BLaER1 treated with 17β-estradiol and CSF1 and Interleukin-3, amounts not matched to agents 10 nM and 100 nM (cell line): Measurements from ENCODE around the gene CMSS1.

Experiments
- H3K27ac ChIP-seq, 11 experiments: shearing (Covaris generic); formaldehyde crosslinking; 2 replicates each; pipeline ENCODE4 v1.8.1; 2022
- H3K27me3 ChIP-seq, 11 experiments: shearing (Covaris generic); formaldehyde crosslinking; 2 replicates each; pipeline ENCODE4 v1.8.1; 2022
- H3K36me3 ChIP-seq, 11 experiments: shearing (Covaris generic); formaldehyde crosslinking; 2 replicates each; pipeline ENCODE4 v1.8.1; 2022
- H3K4me1 ChIP-seq, 10 experiments: shearing (Covaris generic); formaldehyde crosslinking; 2 replicates each; pipeline ENCODE4 v1.8.1; 2022
- H3K4me2 ChIP-seq, 11 experiments: shearing (Covaris generic); formaldehyde crosslinking; 2 replicates each; pipeline ENCODE4 v1.8.1; 2022
- H3K4me3 ChIP-seq, 10 experiments: shearing (Covaris generic); formaldehyde crosslinking; 2 replicates each; pipeline ENCODE4 v1.8.1; 2022
- H3K9ac ChIP-seq, 11 experiments: shearing (Covaris generic); formaldehyde crosslinking; 2 replicates each; pipeline ENCODE4 v1.8.1; 2022
- H3K9me3 ChIP-seq, 11 experiments: shearing (Covaris generic); formaldehyde crosslinking; replicated peaks in 1 of 11; 2 replicates each; pipeline ENCODE4 v1.8.1; 2022
- H4K20me1 ChIP-seq, 11 experiments: shearing (Covaris generic); formaldehyde crosslinking; 2 replicates each; pipeline ENCODE4 v1.8.1; 2022
- Cebpa-rat ChIP-seq, 11 experiments: shearing (Covaris generic); IDR thresholded peaks; 2 replicates each; pipeline ENCODE4 v1.8.1; 2022

Gene CMSS1

DNA sequence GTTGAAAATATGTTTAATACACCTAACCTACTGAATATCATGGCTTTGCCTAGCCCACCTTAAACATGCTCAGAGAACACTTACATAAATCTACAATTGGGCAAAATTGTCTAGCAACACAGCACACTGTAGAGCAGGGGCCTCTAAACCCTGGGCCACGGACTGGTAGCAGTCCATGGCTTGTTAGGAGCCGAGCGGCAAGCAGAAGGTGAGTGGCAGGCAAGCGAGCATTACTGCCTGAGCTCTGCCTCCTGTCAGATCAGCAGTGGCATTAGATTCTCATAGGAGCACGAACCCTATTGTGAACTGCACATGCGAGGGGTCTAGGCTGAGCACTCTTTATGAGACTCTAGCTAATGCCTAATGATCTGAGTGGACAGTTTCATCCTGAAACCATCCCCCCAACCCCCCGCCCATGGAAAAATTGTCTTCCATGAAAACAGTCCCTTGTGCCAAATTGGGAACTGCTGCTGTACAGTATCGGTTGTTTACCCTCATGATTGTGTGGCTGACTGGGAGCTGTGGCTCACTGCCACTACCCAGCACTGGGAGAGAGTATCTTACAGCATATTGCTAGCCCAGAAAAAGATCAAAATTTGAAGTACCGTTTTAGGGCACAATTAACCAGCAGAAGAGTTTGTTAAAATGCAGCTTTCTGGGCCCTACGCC lies 26.1 kb downstream of the CMSS1 start:
- peaks cover 0 to 7% (median 0%) of the 10 kb centered on the region in 11 experiments; a peak in 5 of 22 replicates for H3K9me3 ChIP-seq
- TF ChIP-seq Cebpa-rat (IDR thresholded peaks at IDR 0.05) = no peak
- H4K20me1 ChIP-seq = peaks cover 0 to 83% (median 11%) of the 10 kb centered on the region in 11 experiments; a peak in 10 of 22 replicates
- H3K9ac ChIP-seq = no peak overlapping the region; a peak in 1 of 22 replicates
- H3K4me3 ChIP-seq = no peak overlapping the region
- H3K36me3 ChIP-seq = peaks cover 0 to 5% (median 0%) of the 10 kb centered on the region in 11 experiments; a peak in 1 of 22 replicates
- no peaks in the 10 kb centered on the region for H3K27me3 ChIP-seq
- H3K27ac ChIP-seq = peak overlapping the region in 2 of 11 experiments; percentile 4 to 14; a peak in 2 of 22 replicates
- H3K4me1 ChIP-seq = peaks cover 28 to 44% (median 39%) of the 10 kb centered on the region in 10 experiments
- H3K4me2 ChIP-seq = peak overlapping the region; percentile 35 to 85 (median 74); a peak in 21 of 22 replicates

DNA sequence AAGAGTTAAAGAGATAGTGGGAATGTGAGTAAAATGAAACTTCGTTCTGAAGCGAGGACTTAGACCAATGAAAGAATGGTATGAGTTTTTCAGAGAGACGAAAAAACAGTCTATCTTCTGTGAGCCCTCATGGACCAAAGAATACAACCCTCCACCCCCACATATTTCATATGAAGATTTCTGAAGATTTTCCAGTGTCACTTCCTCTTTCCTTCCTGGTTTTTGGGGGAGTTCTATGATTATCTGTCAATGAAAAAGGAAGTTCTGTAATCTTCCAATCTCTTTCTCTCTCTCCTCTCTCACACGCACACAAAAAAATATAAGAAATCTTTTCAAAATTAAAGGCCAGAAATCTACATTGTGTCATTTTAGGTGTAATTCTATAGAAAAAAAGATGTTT lies 27.7 kb downstream of the CMSS1 start:
- Histone ChIP-seq H3K4me2 (peak overlapping the region; percentile 47 to 85 (median 74)), H4K20me1 (peaks cover 0 to 84% (median 15%) of the 10 kb centered on the region in 11 experiments; a peak in 10 of 22 replicates), H3K27ac (peak overlapping the region in 6 of 11 experiments; percentile 3 to 36 (median 25); a peak in 10 of 22 replicates)

DNA sequence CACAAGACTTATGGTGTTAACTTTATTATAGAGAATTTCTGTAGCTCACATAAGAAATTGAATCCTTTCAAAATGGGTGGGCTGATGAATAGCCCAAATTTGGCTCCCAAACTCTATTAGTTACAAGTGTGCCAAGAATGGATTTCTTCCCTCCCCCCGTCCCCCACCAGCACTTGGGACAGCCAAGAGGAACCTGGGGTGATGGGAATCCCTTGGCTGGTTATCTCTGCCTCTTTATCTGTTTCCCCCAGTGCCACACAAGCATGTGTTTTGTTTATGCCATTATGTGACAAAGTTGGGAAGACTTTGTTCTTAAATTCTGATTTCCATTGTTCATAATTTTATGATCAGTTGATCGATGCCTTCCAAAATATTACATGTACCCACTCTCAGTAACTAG lies 28.3 kb downstream of the CMSS1 start:
- H3K4me2 ChIP-seq = peak overlapping the region in 9 of 11 experiments; percentile 13 to 84 (median 47); a peak in 10 of 22 replicates
- H4K20me1 ChIP-seq = peaks cover 0 to 84% (median 15%) of the 10 kb centered on the region in 11 experiments; a peak in 10 of 22 replicates
- peaks cover 0 to 6% (median 0%) of the 10 kb centered on the region in 11 experiments; a peak in 1 of 22 replicates for H3K36me3 ChIP-seq
- no peak overlapping the region for H3K9ac ChIP-seq
- H3K9me3 ChIP-seq = peaks cover 0 to 9% (median 5%) of the 10 kb centered on the region in 11 experiments; a peak in 6 of 22 replicates
- no peak overlapping the region for H3K4me3 ChIP-seq
- H3K27ac ChIP-seq = peak overlapping the region in 3 of 11 experiments; percentile 17 to 31 (median 19); a peak in 1 of 22 replicates
- H3K27me3 ChIP-seq = no peaks in the 10 kb centered on the region
- peaks cover 35 to 53% (median 49%) of the 10 kb centered on the region in 10 experiments for H3K4me1 ChIP-seq
- no peak for TF ChIP-seq Cebpa-rat (IDR thresholded peaks at IDR 0.05)

More for the DNA sequence above, 27.7 kb downstream of the CMSS1 start:
- Histone ChIP-seq H3K4me1 (peaks cover 29 to 46% (median 42%) of the 10 kb centered on the region in 10 experiments), H3K4me3 (peak overlapping the region in 1 of 10 experiments; percentile 36; a peak in 1 of 20 replicates), H3K9ac (peak overlapping the region in 1 of 11 experiments; percentile 14; a peak in 1 of 22 replicates), H3K9me3 (peaks cover 0 to 9% (median 5%) of the 10 kb centered on the region in 11 experiments; a peak in 6 of 22 replicates), H3K27me3 (no peaks in the 10 kb centered on the region), H3K36me3 (peaks cover 0 to 6% (median 0%) of the 10 kb centered on the region in 11 experiments; a peak in 1 of 22 replicates)
- TF ChIP-seq Cebpa-rat (IDR thresholded peaks at IDR 0.05) = no peak

DNA sequence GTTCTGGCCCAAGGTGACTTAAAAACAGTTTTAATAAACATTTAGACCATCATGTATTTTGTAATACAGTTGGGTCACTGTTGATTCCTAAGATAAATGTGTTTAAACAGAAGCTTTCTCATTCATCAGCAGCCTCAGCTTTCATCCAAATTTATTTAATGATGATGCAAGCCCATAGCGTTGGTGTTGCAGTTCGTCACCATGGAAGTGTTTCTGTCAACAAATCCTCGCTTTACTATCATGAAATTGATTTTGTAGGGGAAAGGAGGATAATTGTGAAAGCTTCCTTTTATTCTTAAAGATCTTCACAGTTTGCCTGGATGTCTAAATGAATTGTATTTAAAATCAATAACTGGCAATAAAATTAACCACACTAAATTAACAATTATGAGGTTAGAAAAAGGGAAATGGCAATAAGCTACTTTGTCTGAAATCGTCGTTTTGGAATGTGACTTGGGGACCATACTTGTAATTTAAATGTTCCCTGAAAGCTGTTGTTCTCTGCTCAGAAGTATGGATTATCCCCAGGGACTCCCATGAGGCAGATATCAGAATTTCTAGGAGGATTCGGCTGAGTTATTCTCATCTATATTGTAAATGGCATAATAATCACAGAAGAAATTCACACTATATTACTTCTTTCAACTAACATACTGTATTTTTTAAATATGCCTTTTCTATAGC lies 29.0 kb downstream of the CMSS1 start:
- peaks cover 0 to 6% (median 0%) of the 10 kb centered on the region in 11 experiments; a peak in 1 of 22 replicates for H3K36me3 ChIP-seq
- H3K4me2 ChIP-seq = peak overlapping the region in 7 of 11 experiments; percentile 22 to 84 (median 72); a peak in 9 of 22 replicates
- 0 out of 22 replicates have a peak, but pooled peaks of 1 of the 11 experiments have one; percentile 36 for TF ChIP-seq Cebpa-rat (IDR thresholded peaks at IDR 0.05)
- H3K4me1 ChIP-seq = peaks cover 35 to 56% (median 50%) of the 10 kb centered on the region in 10 experiments
- H3K27me3 ChIP-seq = no peaks in the 10 kb centered on the region
- H3K27ac ChIP-seq = peak overlapping the region in 2 of 11 experiments; percentile 19 to 31; a peak in 2 of 22 replicates
- H3K9me3 ChIP-seq = peaks cover 0 to 9% (median 5%) of the 10 kb centered on the region in 11 experiments; a peak in 6 of 22 replicates
- H4K20me1 ChIP-seq = peaks cover 0 to 84% (median 15%) of the 10 kb centered on the region in 11 experiments; a peak in 10 of 22 replicates
- no peak overlapping the region for H3K4me3 ChIP-seq
- no peak overlapping the region for H3K9ac ChIP-seq

DNA sequence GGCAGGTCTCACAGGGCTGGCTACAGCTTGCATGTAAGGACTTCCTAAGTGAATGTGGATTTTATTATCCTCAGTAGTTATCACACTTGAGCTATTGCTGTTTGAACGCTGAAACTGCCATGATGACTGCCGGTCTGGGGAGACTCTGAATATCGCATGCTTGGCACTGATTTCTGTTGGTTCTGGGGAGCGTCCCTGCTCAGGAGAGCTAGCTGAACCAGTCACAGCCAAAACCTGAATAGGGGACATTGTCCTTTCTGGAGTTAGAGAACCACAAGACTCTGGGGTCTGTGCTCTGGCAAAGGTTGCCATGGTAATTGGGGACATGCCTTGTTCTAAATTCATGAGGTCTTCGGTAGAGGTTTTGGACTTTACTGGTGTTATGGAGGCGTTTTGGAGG lies 30.8 kb downstream of the CMSS1 start:
- Histone ChIP-seq H3K4me1 (peaks cover 30 to 54% (median 50%) of the 10 kb centered on the region in 10 experiments), H3K36me3 (peaks cover 0 to 6% (median 0%) of the 10 kb centered on the region in 11 experiments; a peak in 1 of 22 replicates), H4K20me1 (peaks cover 0 to 84% (median 18%) of the 10 kb centered on the region in 11 experiments; a peak in 9 of 22 replicates), H3K9ac (no peak overlapping the region), H3K4me3 (no peak overlapping the region), H3K27me3 (no peaks in the 10 kb centered on the region), H3K4me2 (no peak overlapping the region), H3K9me3 (peaks cover 0 to 9% (median 5%) of the 10 kb centered on the region in 11 experiments; a peak in 6 of 22 replicates), H3K27ac (no peak overlapping the region)
- TF ChIP-seq Cebpa-rat (IDR thresholded peaks at IDR 0.05) = no peak

DNA sequence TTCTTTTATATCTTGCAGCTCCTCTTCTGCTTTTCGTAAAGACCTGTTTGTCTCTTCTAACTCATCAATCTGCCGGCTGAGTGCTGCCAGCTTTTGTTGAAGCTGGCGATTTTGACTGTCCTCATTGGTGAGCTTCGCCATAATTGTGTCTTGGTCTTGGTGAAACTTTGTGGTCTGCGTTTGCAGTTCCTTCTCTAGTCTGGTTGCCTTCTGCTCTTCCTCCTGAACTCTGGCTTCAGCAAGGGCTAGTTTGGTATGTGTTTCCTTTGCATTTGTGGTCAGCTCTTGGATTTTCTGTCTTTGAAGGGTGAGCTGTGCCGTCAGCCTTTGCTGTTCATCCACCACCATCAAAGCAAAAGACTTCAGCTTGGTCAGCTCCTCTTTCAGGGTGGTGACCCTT lies 32.9 kb downstream of the CMSS1 start:
- H4K20me1 ChIP-seq = peaks cover 0 to 86% (median 25%) of the 10 kb centered on the region in 11 experiments; a peak in 11 of 22 replicates
- no peak overlapping the region for H3K9ac ChIP-seq
- H3K4me3 ChIP-seq = no peak overlapping the region
- TF ChIP-seq Cebpa-rat (IDR thresholded peaks at IDR 0.05) = no peak
- H3K9me3 ChIP-seq = peaks cover 0 to 9% (median 5%) of the 10 kb centered on the region in 11 experiments; a peak in 6 of 22 replicates
- H3K27me3 ChIP-seq = no peaks in the 10 kb centered on the region
- peak overlapping the region in 10 of 11 experiments; percentile 11 to 67 (median 36); a peak in 17 of 22 replicates for H3K4me2 ChIP-seq
- H3K4me1 ChIP-seq = peaks cover 12 to 33% (median 28%) of the 10 kb centered on the region in 10 experiments
- H3K36me3 ChIP-seq = peaks cover 0 to 14% (median 0%) of the 10 kb centered on the region in 11 experiments; a peak in 3 of 22 replicates
- H3K27ac ChIP-seq = no peak overlapping the region

DNA sequence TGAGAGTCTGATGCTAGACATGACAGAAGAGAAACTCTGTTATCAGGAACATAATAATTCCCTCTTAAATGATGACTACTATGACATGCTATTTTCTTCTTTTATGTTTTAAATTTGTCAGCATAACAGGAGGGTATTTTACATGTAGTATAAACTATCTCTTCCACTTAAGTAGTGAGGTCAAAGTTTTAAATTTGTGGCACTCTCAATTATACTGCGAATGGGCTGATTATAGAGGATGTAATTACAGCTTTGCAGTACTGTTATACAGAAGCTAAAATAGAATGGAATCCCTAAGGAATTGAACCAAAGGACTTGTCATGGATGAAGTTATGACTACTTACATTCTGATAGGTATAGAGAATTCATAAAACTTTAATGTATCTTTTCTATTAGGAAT lies 34.3 kb downstream of the CMSS1 start:
- no peak for TF ChIP-seq Cebpa-rat (IDR thresholded peaks at IDR 0.05)

DNA sequence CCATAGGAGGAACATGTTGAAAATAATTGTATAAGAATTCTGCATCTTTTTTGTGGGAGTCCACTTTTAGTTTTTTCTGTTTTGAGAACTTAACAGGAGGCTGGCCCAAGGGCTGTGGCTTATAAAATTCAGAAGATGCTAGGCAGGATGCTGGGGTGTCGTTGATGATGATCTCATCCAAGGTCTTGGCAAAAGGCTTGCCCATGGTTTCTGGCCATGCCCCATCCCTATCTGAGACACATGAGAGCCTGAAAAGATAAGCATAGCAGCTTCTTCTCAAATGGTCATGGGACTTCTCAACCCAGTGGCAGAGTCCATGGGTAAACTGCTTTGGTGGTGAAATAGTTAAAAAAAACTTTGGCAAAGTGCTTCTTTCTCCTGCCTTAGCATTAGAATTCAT lies 35.2 kb downstream of the CMSS1 start:
- Histone ChIP-seq H3K36me3 (peaks cover 0 to 15% (median 0%) of the 10 kb centered on the region in 11 experiments; a peak in 3 of 22 replicates), H3K4me1 (peaks cover 3 to 20% (median 11%) of the 10 kb centered on the region in 10 experiments; a peak in 16 of 20 replicates), H3K4me2 (no peak overlapping the region), H3K9ac (no peak overlapping the region), H3K4me3 (no peak overlapping the region), H3K27ac (no peak overlapping the region), H3K9me3 (peaks cover 0 to 9% (median 5%) of the 10 kb centered on the region in 11 experiments; a peak in 6 of 22 replicates), H4K20me1 (peaks cover 0 to 96% (median 25%) of the 10 kb centered on the region in 11 experiments; a peak in 11 of 22 replicates), H3K27me3 (no peaks in the 10 kb centered on the region)
- TF ChIP-seq Cebpa-rat (IDR thresholded peaks at IDR 0.05) = no peak

More for the DNA sequence above, 34.3 kb downstream of the CMSS1 start:
- no peak overlapping the region for H3K27ac ChIP-seq
- peaks cover 7 to 21% (median 15%) of the 10 kb centered on the region in 10 experiments for H3K4me1 ChIP-seq
- peaks cover 0 to 14% (median 0%) of the 10 kb centered on the region in 11 experiments; a peak in 3 of 22 replicates for H3K36me3 ChIP-seq
- peaks cover 0 to 9% (median 5%) of the 10 kb centered on the region in 11 experiments; a peak in 6 of 22 replicates for H3K9me3 ChIP-seq
- no peaks in the 10 kb centered on the region for H3K27me3 ChIP-seq
- no peak overlapping the region for H3K9ac ChIP-seq
- no peak overlapping the region for H3K4me2 ChIP-seq
- H4K20me1 ChIP-seq = peaks cover 0 to 87% (median 25%) of the 10 kb centered on the region in 11 experiments; a peak in 11 of 22 replicates
- no peak overlapping the region for H3K4me3 ChIP-seq
